CD4-positive, alpha-beta T cell (primary cell): ENCODE data around the gene DEXI. TPM values are rescaled to one million over a fixed set of nuclear protein-coding genes. Genes with fewer than 3 reads are reported as not detected.

ENCODE experiments used
- ATAC-seq: fragments of 200-7000 bp; cut with Tn5 transposase; one replicate; pipeline ENCODE4 v1.10.0; 2022; ENCODE audit warnings: mild to moderate bottlenecking; ENCODE audit not compliant: poor library complexity
- CTCF ChIA-PET: fragments of 350-600 bp; sonication (Branson Sonifier 250); formaldehyde crosslinking; loops from one replicate; lab custom pipeline; 2021; ENCODE audit warnings: antibody characterized with exemption, inconsistent platforms; lab: Charles Lee
- POLR2A ChIA-PET: fragments of 350-600 bp; sonication (Branson Sonifier 250); formaldehyde crosslinking; loops from one replicate; lab custom pipeline; 2021; ENCODE audit warnings: antibody characterized with exemption, inconsistent platforms; lab: Charles Lee
- DNase-seq, 14 experiments: peaks; one replicate each; pipeline ENCODE4 v3.0.0-alpha.2; 2013 to 2020; ENCODE audit warnings: mixed read lengths in 2 of 14
- H3K27ac ChIP-seq, 2 donors: one replicate each; pipeline versions ENCODE4 v1.5.1 to v1.7.0; 2013; ENCODE audit warnings: low read length in 2 of 2, low read depth in 1 of 2, mild to moderate bottlenecking in 1 of 2
- H3K27me3 ChIP-seq, 2 experiments: 1 replicate in 1 of 2; 2 replicates in 1 of 2; pipeline versions ENCODE4 v1.6.1 to v1.7.0; 2013; ENCODE audit warnings: low read length in 2 of 2, control low read depth in 1 of 2, mild to moderate bottlenecking in 1 of 2, moderate library complexity in 1 of 2; ENCODE audit not compliant: insufficient read depth in 2 of 2, control insufficient read depth in 1 of 2
- H3K36me3 ChIP-seq: one replicate; pipeline ENCODE4 v1.6.1; 2013; ENCODE audit warnings: low read length, control low read depth; ENCODE audit not compliant: insufficient read depth
- H3K4me1 ChIP-seq: one replicate; pipeline ENCODE4 v1.6.1; 2013; ENCODE audit warnings: low read length, control low read depth; ENCODE audit not compliant: insufficient read depth
- H3K4me3 ChIP-seq: one replicate; pipeline ENCODE4 v1.5.1; 2013; ENCODE audit warnings: mild to moderate bottlenecking, low read length, moderate library complexity
- H3K9me3 ChIP-seq, 2 experiments: 1 replicate in 1 of 2; 2 replicates in 1 of 2; pipeline versions ENCODE4 v1.6.1 to v1.7.0; 2013; ENCODE audit warnings: low read length in 2 of 2, mild to moderate bottlenecking in 2 of 2, control low read depth in 1 of 2, moderate library complexity in 1 of 2; ENCODE audit not compliant: control insufficient read depth in 1 of 2, insufficient read depth in 1 of 2
- H3K27ac Mint-ChIP-seq: one replicate; pipeline ENCODE4 v1.8.0; 2020; ENCODE audit warnings: mixed read lengths
- H3K27me3 Mint-ChIP-seq: one replicate; pipeline ENCODE4 v1.8.0; 2021; ENCODE audit warnings: mixed read lengths
- H3K36me3 Mint-ChIP-seq: one replicate; pipeline ENCODE4 v1.8.0; 2021; ENCODE audit warnings: low read depth, mixed read lengths
- H3K4me1 Mint-ChIP-seq: one replicate; pipeline ENCODE4 v1.8.0; 2021; ENCODE audit warnings: low read depth, mixed read lengths
- H3K4me3 Mint-ChIP-seq: one replicate; pipeline ENCODE4 v1.8.0; 2020; ENCODE audit warnings: mild to moderate bottlenecking, mixed read lengths
- H3K9me3 Mint-ChIP-seq: one replicate; pipeline ENCODE4 v1.8.0; 2020; ENCODE audit warnings: mixed read lengths
- CTCF ChIP-seq: fragments of 200-600 bp; IDR thresholded peaks from one replicate; pipeline ENCODE4 v1.8.0; 2022; ENCODE audit warnings: antibody characterized with exemption, mild to moderate bottlenecking
- intact Hi-C, 2 experiments: fragments of 100-400 bp; cut with DNase I in 1 of 2; cut with micrococcal nuclease in 1 of 2; formaldehyde crosslinking; loops; one replicate each; pipeline versions ENCODE4 v1.15.1 to v1.9.0; 2023 to 2025; cut with DNase I, micrococcal nuclease
- total RNA-seq, 174 experiments: library from RNA in 2 of 174; stranded (reverse) in 2 of 174; gene quantifications; one replicate each; pipeline ENCODE4 v1.2.3 and lab custom pipeline; 2021 to 2026

Gene DEXI
- total RNA-seq, 2 experiments from 2014 or later = 5.8 to 7.2 TPM

GRCh38 chr16:10879681-10880589, 62.3 kb downstream of the DEXI start:
- no peaks in the 10 kb centered on the region for H3K36me3 ChIP-seq
- ATAC-seq (no peak), DNase-seq (no peak)
- peak overlapping the region; percentile 84 for H3K4me3 Mint-ChIP-seq
- no peaks in the 10 kb centered on the region for H3K36me3 Mint-ChIP-seq
- peaks cover 65% of the 10 kb centered on the region for H3K27me3 Mint-ChIP-seq
- H3K4me3 ChIP-seq = peak overlapping the region; percentile 78
- intact Hi-C loops = no loop called here
- H3K27ac ChIP-seq = no peak overlapping the region
- H3K9me3 ChIP-seq = peaks cover 0 to 5% of the 10 kb centered on the region in 2 experiments
- ChIA-PET CTCF (no interaction called here), POLR2A (no interaction called here)
- no peaks in the 10 kb centered on the region for H3K9me3 Mint-ChIP-seq
- H3K27ac Mint-ChIP-seq = no peak overlapping the region
- H3K4me1 ChIP-seq = peaks cover 58% of the 10 kb centered on the region
- peaks cover 15 to 18% of the 10 kb centered on the region in 2 experiments for H3K27me3 ChIP-seq
- no peak for TF ChIP-seq CTCF
- H3K4me1 Mint-ChIP-seq = peaks cover 20% of the 10 kb centered on the region

Other genes with a start within 250 kb of the DEXI start
- gene TEKT5, start 247.5 kb downstream of the DEXI start, total RNA-seq = not detected
- gene NUBP1, start 198.6 kb downstream of the DEXI start, total RNA-seq = 10 to 100 TPM; 19.3 to 20.1 TPM
- not detected for gene TVP23A, start 123.7 kb downstream of the DEXI start, total RNA-seq
- 1 to 10 TPM; 2.4 to 3.0 TPM for gene CIITA, start 65.3 kb downstream of the DEXI start, total RNA-seq
- 10 to 100 TPM; 21.7 to 22.7 TPM for gene CLEC16A, start 2.1 kb upstream of the DEXI start, total RNA-seq